HL-60 (cell line): ENCODE measurements around the gene BRAF.
"Not testable (repeated sequence)": the region's sequence is repeated elsewhere in the genome, so short reads cannot be mapped to it uniquely, and the experiment has no call there.

Source experiments
- POLR2AphosphoS5 ChIP-seq: IDR thresholded peaks from 2 replicates; pipeline ENCODE4 v1.6.1; 2012; ENCODE audit warnings: low read depth
- TF ChIP-seq, protein P1 (sequence below): IDR thresholded peaks from one replicate; pipeline ENCODE4 v1.5.1; 2011; ENCODE audit warnings: low read length, control low read depth, inconsistent platforms; ENCODE audit not compliant: insufficient read depth

DNA sequence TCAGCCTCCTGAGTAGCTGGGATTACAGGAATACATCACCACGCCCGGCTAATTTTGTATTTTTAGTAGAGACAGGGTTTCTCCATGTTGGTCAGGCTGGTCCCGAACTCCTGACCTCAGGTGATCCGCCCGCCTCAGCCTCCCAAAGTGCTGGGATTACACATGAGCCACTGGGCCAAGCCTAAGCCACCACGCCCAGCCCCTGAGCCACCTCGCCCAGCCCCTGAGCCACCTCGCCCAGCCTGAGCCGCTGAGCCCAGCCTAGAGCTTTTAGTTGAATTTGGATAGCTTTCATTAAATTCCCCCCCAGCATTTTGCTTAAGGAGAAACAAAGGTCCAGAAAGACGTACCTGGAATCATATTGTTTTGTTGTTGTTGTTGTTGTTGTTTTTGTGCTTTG, 254.9 kb downstream of the BRAF start:
- TF ChIP-seq, protein P1, sequence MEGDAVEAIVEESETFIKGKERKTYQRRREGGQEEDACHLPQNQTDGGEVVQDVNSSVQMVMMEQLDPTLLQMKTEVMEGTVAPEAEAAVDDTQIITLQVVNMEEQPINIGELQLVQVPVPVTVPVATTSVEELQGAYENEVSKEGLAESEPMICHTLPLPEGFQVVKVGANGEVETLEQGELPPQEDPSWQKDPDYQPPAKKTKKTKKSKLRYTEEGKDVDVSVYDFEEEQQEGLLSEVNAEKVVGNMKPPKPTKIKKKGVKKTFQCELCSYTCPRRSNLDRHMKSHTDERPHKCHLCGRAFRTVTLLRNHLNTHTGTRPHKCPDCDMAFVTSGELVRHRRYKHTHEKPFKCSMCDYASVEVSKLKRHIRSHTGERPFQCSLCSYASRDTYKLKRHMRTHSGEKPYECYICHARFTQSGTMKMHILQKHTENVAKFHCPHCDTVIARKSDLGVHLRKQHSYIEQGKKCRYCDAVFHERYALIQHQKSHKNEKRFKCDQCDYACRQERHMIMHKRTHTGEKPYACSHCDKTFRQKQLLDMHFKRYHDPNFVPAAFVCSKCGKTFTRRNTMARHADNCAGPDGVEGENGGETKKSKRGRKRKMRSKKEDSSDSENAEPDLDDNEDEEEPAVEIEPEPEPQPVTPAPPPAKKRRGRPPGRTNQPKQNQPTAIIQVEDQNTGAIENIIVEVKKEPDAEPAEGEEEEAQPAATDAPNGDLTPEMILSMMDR: not testable (repeated sequence)
- not testable (repeated sequence) for TF ChIP-seq POLR2AphosphoS5
